ENCODE data around the gene CACNA1C. TPM values are rescaled to one million over a fixed set of nuclear protein-coding genes. Genes with fewer than 3 reads are reported as not detected.

Gene CACNA1C
- total RNA-seq, 1 experiment from 2014 or later = 1.1 TPM

DNA sequence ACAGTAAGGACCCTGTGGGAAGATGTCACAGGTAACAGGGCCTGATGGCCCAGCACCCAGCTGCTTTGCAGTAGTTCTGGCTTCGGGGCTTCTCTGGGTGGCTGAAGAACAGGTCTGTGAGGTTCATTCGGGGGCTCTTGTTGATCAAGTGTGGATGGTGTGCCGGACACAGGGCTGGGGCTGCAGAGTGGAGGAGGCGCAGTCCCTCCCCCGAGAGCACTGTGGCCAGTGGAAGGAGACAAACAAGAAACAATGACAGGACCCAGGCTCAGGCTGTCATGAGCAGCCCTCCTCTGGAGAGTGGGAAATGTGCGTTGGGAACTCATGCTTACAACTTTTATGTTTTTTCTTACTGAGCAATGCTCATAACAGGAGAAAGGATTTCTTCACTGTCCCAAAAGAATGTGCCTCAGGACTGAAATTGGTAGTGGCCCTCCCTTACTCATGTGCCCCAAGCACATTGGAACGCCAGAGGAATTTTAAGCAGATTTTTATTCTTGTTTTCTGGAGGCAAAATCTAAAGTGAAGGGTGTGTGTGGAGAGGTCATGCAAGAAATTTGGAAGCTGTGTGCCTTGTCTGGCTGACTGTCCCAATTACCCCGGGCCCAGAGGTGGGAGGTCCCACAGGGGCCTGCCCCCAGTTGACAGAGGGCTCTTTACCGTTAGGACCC lies 233.8 kb downstream of the CACNA1C start:
- Mint-ChIP-seq H3K36me3 (ENCODE audit: insufficient read depth in 1 of 3, low read depth in 3 of 3) (no peaks in the 10 kb centered on the region), H3K4me3 (no peak overlapping the region), H3K27me3 (ENCODE audit: low read depth) (peaks cover 4% of the 10 kb centered on the region; the same call in 1 of the 2 replicates), H3K27ac (peak overlapping the region in 1 of 3 experiments; percentile 71; a peak in 2 of 7 replicates), H3K4me1 (peaks cover 70 to 80% of the 10 kb centered on the region in 2 experiments), H3K9me3 (peaks cover 0 to 2% of the 10 kb centered on the region in 2 experiments; a peak in 1 of 5 replicates)
- DNase-seq = no peak
- no peaks in the 10 kb centered on the region for H3K23me2 ChIP-seq (ENCODE audit: insufficient read length, low read depth, low read length, poor library complexity, severe bottlenecking)
- no peak overlapping the region for H4K91ac ChIP-seq (ENCODE audit: insufficient read length, low read depth, low read length)
- no peak overlapping the region for H4K8ac ChIP-seq (replicated peaks; ENCODE audit: insufficient read length, low read depth, low read length)
- H3K4me2 ChIP-seq (ENCODE audit: insufficient read depth, insufficient read length, low read length) = no peak overlapping the region
- no peak overlapping the region for H2BK20ac ChIP-seq (ENCODE audit: low read depth, low read length, poor library complexity, severe bottlenecking)
- H3T11ph ChIP-seq (ENCODE audit: low read length) = no peak overlapping the region
- no peaks in the 10 kb centered on the region for H3K27me3 ChIP-seq (ENCODE audit: insufficient read depth, low read length)
- H3K79me2 ChIP-seq (ENCODE audit: insufficient read depth, low read length) = no peaks in the 10 kb centered on the region
- no peak for TF ChIP-seq CTCF (conservative IDR thresholded peaks at IDR 0.05)
- H2BK15ac ChIP-seq (ENCODE audit: low read depth, low read length) = no peak overlapping the region
- H3K9me3 ChIP-seq (ENCODE audit: control insufficient read depth, low read depth, low read length) = no peaks in the 10 kb centered on the region
- H3K56ac ChIP-seq (ENCODE audit: insufficient read length, low read depth, low read length) = no peak overlapping the region
- no peak overlapping the region for H3K23ac ChIP-seq (ENCODE audit: insufficient read length, low read depth, low read length)
- no peak overlapping the region for H3K9ac ChIP-seq (ENCODE audit: extremely low read depth, insufficient read length, low read length)
- H3K14ac ChIP-seq (ENCODE audit: insufficient read depth, low read length) = no peak overlapping the region
- H4K20me1 ChIP-seq (ENCODE audit: control insufficient read depth, insufficient read depth, insufficient read length) = no peaks in the 10 kb centered on the region
- no peak overlapping the region for H3K4ac ChIP-seq (ENCODE audit: low read depth, low read length)
- H2AFZ ChIP-seq (ENCODE audit: low read length) = no peak overlapping the region
- H2BK12ac ChIP-seq (ENCODE audit: insufficient read length, low read depth, low read length) = no peak overlapping the region
- H2BK120ac ChIP-seq (ENCODE audit: low read depth, low read length, poor library complexity, severe bottlenecking) = no peak overlapping the region
- no peak overlapping the region for H3K27ac ChIP-seq (ENCODE audit: insufficient read length, low read depth, low read length)
- no peak overlapping the region for H2BK5ac ChIP-seq (ENCODE audit: insufficient read length, low read length)
- no peaks in the 10 kb centered on the region for H3K79me1 ChIP-seq (ENCODE audit: insufficient read depth, low read depth, low read length, poor library complexity, severe bottlenecking)
- peaks cover 2% of the 10 kb centered on the region; the same call in 1 of the 2 replicates for H3K4me1 ChIP-seq (ENCODE audit: insufficient read depth, low read length)
- H2AK5ac ChIP-seq (ENCODE audit: insufficient read length, low read length) = no peak overlapping the region
- no peak overlapping the region for H3K18ac ChIP-seq (ENCODE audit: insufficient read length, low read depth, low read length)
- no peak overlapping the region for H4K5ac ChIP-seq (ENCODE audit: insufficient read length, low read depth, low read length)
- no CpG with 5 or more reads among the region's 9 CpGs for WGBS (ENCODE audit: extremely low coverage, insufficient read length, low lambda C conversion rate)

Measured in H9 (cell line).